GM13976 (cell line): ENCODE data around the gene MAP3K10.

Experiments
- DNase-seq: peaks from one replicate; pipeline ENCODE4 v3.0.0; 2012; ENCODE audit warnings: low spot score
- in situ Hi-C: fragments of 300-500 bp; cut with MboI; formaldehyde crosslinking; loops from one replicate; pipeline ENCODE4 v1.12.0; 2022; ENCODE audit warnings: low sequenced_read_pairs, mixed read lengths, inconsistent platforms; ENCODE audit not compliant: unreplicated experiment
- TF ChIP-seq, protein P1 (sequence below): IDR thresholded peaks from 2 replicates; pipeline ENCODE4 v1.5.1; 2012; ENCODE audit warnings: borderline replicate concordance, mild to moderate bottlenecking; ENCODE audit not compliant: insufficient read depth; ENCODE audit errors: extremely low read depth, missing control alignments, control extremely low read depth

Gene MAP3K10

DNA sequence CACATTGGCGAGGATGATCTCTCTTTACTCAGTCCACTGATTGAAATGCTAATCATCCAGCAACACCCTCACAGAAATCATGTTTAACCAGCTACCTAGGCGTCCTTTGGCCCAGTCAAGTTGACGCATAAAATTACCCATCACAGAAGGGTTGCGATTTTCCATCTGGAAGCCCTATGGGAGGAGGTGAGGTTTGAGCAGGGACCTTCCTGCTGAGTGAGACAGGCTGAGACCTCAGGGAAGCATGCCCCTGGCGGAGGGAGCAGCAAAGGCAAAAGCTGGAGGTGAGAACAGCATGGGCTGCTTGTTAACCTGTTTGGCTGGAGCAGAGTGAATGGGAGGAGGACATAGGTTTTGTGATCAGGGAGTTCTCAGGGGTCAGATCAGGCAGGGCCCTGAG, 19.7 kb downstream of the MAP3K10 start:
- in situ Hi-C loops: no loop called here
- no peak for DNase-seq
- TF ChIP-seq, protein P1, sequence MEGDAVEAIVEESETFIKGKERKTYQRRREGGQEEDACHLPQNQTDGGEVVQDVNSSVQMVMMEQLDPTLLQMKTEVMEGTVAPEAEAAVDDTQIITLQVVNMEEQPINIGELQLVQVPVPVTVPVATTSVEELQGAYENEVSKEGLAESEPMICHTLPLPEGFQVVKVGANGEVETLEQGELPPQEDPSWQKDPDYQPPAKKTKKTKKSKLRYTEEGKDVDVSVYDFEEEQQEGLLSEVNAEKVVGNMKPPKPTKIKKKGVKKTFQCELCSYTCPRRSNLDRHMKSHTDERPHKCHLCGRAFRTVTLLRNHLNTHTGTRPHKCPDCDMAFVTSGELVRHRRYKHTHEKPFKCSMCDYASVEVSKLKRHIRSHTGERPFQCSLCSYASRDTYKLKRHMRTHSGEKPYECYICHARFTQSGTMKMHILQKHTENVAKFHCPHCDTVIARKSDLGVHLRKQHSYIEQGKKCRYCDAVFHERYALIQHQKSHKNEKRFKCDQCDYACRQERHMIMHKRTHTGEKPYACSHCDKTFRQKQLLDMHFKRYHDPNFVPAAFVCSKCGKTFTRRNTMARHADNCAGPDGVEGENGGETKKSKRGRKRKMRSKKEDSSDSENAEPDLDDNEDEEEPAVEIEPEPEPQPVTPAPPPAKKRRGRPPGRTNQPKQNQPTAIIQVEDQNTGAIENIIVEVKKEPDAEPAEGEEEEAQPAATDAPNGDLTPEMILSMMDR: no peak

DNA sequence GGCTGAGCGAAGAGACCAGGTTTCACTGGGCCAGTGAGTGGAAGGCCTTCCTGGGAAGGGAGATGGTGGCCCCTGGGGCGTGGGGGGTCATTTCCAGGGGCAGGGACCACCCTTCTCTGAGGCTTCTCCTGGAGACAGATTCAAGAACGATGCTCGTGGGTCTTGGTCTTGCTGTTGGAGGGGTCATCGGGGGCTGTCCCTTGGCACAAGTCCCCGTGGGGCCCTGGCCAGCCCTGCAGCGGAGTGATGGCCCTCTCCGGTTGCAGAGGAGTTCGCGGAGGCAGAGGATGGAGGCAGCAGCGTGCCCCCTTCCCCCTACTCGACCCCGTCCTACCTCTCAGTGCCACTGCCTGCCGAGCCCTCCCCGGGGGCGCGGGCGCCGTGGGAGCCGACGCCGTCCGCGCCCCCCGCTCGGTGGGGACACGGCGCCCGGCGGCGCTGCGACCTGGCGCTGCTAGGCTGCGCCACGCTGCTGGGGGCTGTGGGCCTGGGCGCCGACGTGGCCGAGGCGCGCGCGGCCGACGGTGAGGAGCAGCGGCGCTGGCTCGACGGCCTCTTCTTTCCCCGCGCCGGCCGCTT, 22.1 kb downstream of the MAP3K10 start:
- in situ Hi-C loops: no loop called here
- DNase-seq: no peak
- TF ChIP-seq, protein P1: no peak

DNA sequence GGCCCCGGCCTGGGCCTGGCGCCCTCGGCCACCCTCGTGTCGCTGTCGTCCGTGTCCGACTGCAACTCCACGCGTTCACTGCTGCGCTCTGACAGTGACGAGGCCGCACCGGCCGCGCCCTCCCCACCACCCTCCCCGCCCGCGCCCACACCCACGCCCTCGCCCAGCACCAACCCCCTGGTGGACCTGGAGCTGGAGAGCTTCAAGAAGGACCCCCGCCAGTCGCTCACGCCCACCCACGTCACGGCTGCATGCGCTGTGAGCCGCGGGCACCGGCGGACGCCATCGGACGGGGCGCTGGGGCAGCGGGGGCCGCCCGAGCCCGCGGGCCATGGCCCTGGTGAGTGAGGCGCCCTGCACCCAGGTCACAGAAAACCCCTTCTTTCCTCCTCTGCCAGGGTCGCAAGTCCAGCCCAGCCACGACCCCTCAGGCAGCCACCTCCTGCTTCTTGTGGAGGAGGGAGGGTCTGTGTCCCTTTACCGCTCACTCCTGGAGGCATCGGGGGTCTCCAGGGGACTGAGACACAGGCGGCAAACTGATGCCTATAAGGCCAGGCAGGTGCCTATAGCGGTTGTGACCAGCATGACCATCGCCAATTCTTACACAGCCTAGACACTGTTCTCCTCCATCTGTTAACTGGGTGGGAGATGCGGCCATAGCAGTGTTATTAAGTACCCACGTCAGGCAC, 22.8 kb downstream of the MAP3K10 start:
- DNase-seq: no peak
- TF ChIP-seq, protein P1: no peak
- in situ Hi-C loops: no loop called here

DNA sequence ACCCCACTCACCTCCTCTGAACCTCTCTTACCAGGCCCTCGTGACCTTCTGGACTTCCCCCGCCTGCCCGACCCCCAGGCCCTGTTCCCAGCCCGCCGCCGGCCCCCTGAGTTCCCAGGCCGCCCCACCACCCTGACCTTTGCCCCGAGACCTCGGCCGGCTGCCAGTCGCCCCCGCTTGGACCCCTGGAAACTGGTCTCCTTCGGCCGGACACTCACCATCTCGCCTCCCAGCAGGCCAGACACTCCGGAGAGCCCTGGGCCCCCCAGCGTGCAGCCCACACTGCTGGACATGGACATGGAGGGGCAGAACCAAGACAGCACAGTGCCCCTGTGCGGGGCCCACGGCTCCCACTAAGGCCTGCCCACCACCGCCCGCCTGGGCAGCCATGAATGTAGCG, 23.7 kb downstream of the MAP3K10 start:
- no peak for DNase-seq
- in situ Hi-C loops: no loop called here
- TF ChIP-seq, protein P1: no peak

DNA sequence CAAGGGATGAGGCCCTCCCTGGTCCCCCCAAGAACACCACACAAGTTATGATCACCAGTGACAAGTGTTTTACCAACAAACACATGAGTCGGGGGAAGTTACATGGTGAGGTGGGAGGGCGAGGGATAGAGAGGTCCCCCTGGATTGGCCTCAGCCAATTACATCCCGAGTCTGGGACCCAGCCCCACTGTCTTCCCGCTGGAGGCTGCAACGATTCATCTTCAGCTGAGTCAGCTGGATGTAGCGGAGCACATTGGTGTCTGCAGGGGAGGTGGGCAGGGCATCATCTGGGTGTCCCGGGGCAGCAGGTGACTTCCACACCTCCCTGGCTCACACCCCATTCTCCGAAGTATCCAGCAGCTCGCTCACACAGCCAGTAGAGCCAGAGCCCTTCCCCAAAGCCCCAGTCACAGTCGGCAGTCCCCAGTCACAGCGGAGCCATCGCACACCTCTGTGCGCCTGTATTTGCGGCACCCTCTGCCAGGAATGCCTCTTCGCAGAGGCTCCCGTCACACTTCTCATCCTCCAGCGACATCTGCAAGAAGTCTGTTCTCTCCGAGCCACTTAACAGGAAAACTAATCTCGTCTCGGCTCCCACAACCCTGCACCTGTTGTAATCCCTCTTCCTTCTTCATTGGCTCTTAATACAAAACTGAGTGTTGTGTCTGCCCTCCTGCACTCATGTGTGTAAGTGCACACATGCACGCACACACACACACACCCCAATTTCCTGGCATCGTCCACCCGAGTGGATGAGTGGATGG, 25.0 kb downstream of the MAP3K10 start:
- no peak for DNase-seq
- TF ChIP-seq, protein P1: no peak
- in situ Hi-C loops: no loop called here

DNA sequence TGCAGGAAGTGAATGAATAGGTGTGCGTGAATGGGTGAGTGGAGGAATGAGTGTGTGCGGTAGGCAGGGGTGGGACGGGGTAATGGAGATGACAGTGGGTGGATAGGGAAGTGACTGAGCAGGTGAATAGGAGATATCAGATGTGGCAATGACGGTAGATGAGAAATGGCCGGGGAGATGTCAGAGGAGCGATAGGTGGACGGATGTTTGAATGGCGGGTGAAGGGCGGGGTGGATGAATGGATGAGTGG, 25.5 kb downstream of the MAP3K10 start:
- no peak for DNase-seq
- in situ Hi-C loops: no loop called here
- TF ChIP-seq, protein P1: no peak
